Caco-2 (cell line): Measurements from ENCODE around the gene TEFM. TPM values are rescaled to one million over a fixed set of nuclear protein-coding genes. Genes with fewer than 3 reads are reported as not detected.
A peak's percentile ranks its signal among the peaks of the same experiment; 100 is the strongest.

ENCODE experiments used
- BruUV-seq: library from RNA; stranded (reverse); fragments of 400-500 nt; replicated peaks from 2 replicates; lab custom pipeline; 2021; lab: Mats Ljungman, UMichigan
- CTCF ChIA-PET: fragments of 300-600 bp; sonication (Branson Sonifier 250); formaldehyde crosslinking; loops from one replicate; lab custom pipeline; 2022; ENCODE audit warnings: antibody characterized with exemption; lab: Charles Lee
- POLR2A ChIA-PET: fragments of 300-600 bp; sonication (Branson Sonifier 250); formaldehyde crosslinking; loops from one replicate; lab custom pipeline; 2022; ENCODE audit warnings: antibody characterized with exemption; lab: Charles Lee
- DNase-seq, 2 experiments: peaks; one replicate each; pipeline versions ENCODE4 v3.0.0 to v3.0.0-alpha.2; 2020 to 2022
- H3K27me3 ChIP-seq: replicated peaks from 2 replicates; pipeline ENCODE4 v1.6.0; 2011; ENCODE audit warnings: low read length; ENCODE audit not compliant: control insufficient read depth, insufficient read depth
- H3K36me3 ChIP-seq: 2 replicates; pipeline ENCODE4 v1.5.1; 2011; ENCODE audit warnings: low read length; ENCODE audit not compliant: control insufficient read depth, insufficient read depth
- H3K4me1 ChIP-seq: fragments of 250-450 bp; sonication (Bioruptor Pico); 2 replicates; pipeline ENCODE4 v1.5.1; 2020; ENCODE audit warnings: mild to moderate bottlenecking
- H3K4me3 ChIP-seq: 2 replicates; pipeline ENCODE4 v1.5.1; 2011; ENCODE audit warnings: low read depth, mild to moderate bottlenecking, control low read depth, low read length
- H3K9me3 ChIP-seq: fragments of 250-450 bp; sonication (Bioruptor Pico); 2 replicates; pipeline ENCODE4 v1.5.1; 2020; ENCODE audit warnings: mild to moderate bottlenecking, moderate library complexity
- H3K27ac Mint-ChIP-seq: one replicate; pipeline ENCODE4 v1.8.0; 2022; ENCODE audit warnings: mixed read lengths; ENCODE audit not compliant: unreplicated experiment
- H3K27me3 Mint-ChIP-seq: one replicate; pipeline ENCODE4 v1.8.0; 2022; ENCODE audit warnings: mixed read lengths; ENCODE audit not compliant: insufficient read depth, unreplicated experiment
- H3K36me3 Mint-ChIP-seq: one replicate; pipeline ENCODE4 v1.8.0; 2022; ENCODE audit warnings: mild to moderate bottlenecking, mixed read lengths; ENCODE audit not compliant: insufficient read depth, unreplicated experiment
- H3K4me1 Mint-ChIP-seq: one replicate; pipeline ENCODE4 v1.8.0; 2022; ENCODE audit warnings: low read depth, mixed read lengths; ENCODE audit not compliant: unreplicated experiment
- H3K4me3 Mint-ChIP-seq: one replicate; pipeline ENCODE4 v1.8.0; 2022; ENCODE audit warnings: mild to moderate bottlenecking, moderate library complexity, mixed read lengths; ENCODE audit not compliant: unreplicated experiment
- H3K9me3 Mint-ChIP-seq: one replicate; pipeline ENCODE4 v1.8.0; 2022; ENCODE audit warnings: mixed read lengths; ENCODE audit not compliant: unreplicated experiment
- CTCF ChIP-seq, 2 experiments: fragments of 200-600 bp in 1 of 2; IDR thresholded peaks; 1 replicate in 1 of 2; 2 replicates in 1 of 2; pipeline versions ENCODE4 v1.5.1 to v1.8.0; 2011 to 2022; ENCODE audit warnings: antibody characterized with exemption in 1 of 2, control low read depth in 1 of 2, inconsistent platforms in 1 of 2, low read depth in 1 of 2, low read length in 1 of 2, mild to moderate bottlenecking in 1 of 2, moderate library complexity in 1 of 2; ENCODE audit not compliant: insufficient read depth in 1 of 2, severe bottlenecking in 1 of 2, unreplicated experiment in 1 of 2
- intact Hi-C: fragments of 100-400 bp; cut with micrococcal nuclease; formaldehyde crosslinking; loops from one replicate; pipeline ENCODE4 v1.10.0; 2022; ENCODE audit not compliant: unreplicated experiment
- total RNA-seq: library from RNA; stranded (reverse); gene quantifications from 2 replicates; pipeline ENCODE4 v1.2.3, GENCODE V29; 2022

The TEFM gene
- total RNA-seq, 1 experiment from 2014 or later = 16.8 TPM

GRCh38 chr17:30864636-30865035 lies 41.4 kb downstream of the TEFM start:
- no peak for TF ChIP-seq CTCF (IDR thresholded peaks at IDR 0.05; ENCODE audit: insufficient read depth in 1 of 2, low read depth in 1 of 2, low read length in 1 of 2, severe bottlenecking in 1 of 2, unreplicated experiment in 1 of 2)
- Mint-ChIP-seq H3K9me3 (no peaks in the 10 kb centered on the region), H3K4me3 (no peak overlapping the region), H3K4me1 (no peaks in the 10 kb centered on the region), H3K27me3 (no peaks in the 10 kb centered on the region), H3K27ac (no peak overlapping the region), H3K36me3 (peaks cover 77% of the 10 kb centered on the region)
- Histone ChIP-seq H3K36me3 (no peaks in the 10 kb centered on the region; the same call in 1 of the 2 replicates), H3K9me3 (no peaks in the 10 kb centered on the region), H3K27me3 (no peaks in the 10 kb centered on the region), H3K4me1 (no peaks in the 10 kb centered on the region), H3K4me3 (no peak overlapping the region)
- intact Hi-C loops = no loop called here
- DNase-seq = no peak
- BruUV-seq = no TSS peak
- POLR2A ChIA-PET = no interaction called here
- CTCF ChIA-PET = no interaction called here

- H3K36me3 ChIP-seq = no peaks in the 10 kb centered on the region
- no peaks in the 10 kb centered on the region for H3K9me3 ChIP-seq
- H3K4me1 Mint-ChIP-seq = no peaks in the 10 kb centered on the region
- H3K4me3 Mint-ChIP-seq = no peak overlapping the region
- DNase-seq = peak in 1 of 2 experiments; percentile 34
- no peak overlapping the region for H3K27ac Mint-ChIP-seq
- peaks cover 84% of the 10 kb centered on the region for H3K36me3 Mint-ChIP-seq
- no peaks in the 10 kb centered on the region for H3K4me1 ChIP-seq
- no peaks in the 10 kb centered on the region for H3K27me3 ChIP-seq
- BruUV-seq = no TSS peak
- intact Hi-C loops = no loop called here
- H3K9me3 Mint-ChIP-seq = no peaks in the 10 kb centered on the region
- H3K27me3 Mint-ChIP-seq = no peaks in the 10 kb centered on the region
- ChIA-PET POLR2A (interaction anchor here (1.0 kb wide), 1 partner anchor 34 kb away, joined by 5 read pairs; the partner anchor contains the start of gene CRLF3), CTCF (no interaction called here)
- H3K4me3 ChIP-seq = no peak overlapping the region
- TF ChIP-seq CTCF (IDR thresholded peaks at IDR 0.05; ENCODE audit: insufficient read depth in 1 of 2, low read depth in 1 of 2, low read length in 1 of 2, severe bottlenecking in 1 of 2, unreplicated experiment in 1 of 2) = no peak
Observed at GRCh38 chr17:30858556-30859250, 47.3 kb downstream of the TEFM start.

- H3K27me3 ChIP-seq = no peaks in the 10 kb centered on the region
- Mint-ChIP-seq H3K36me3 (peaks cover 60% of the 10 kb centered on the region), H3K27ac (no peak overlapping the region), H3K9me3 (no peaks in the 10 kb centered on the region), H3K27me3 (no peaks in the 10 kb centered on the region), H3K4me1 (no peaks in the 10 kb centered on the region), H3K4me3 (no peak overlapping the region)
- H3K4me1 ChIP-seq = no peaks in the 10 kb centered on the region
- POLR2A ChIA-PET = no interaction called here
- intact Hi-C loops = no loop called here
- CTCF ChIA-PET = no interaction called here
- no peak for TF ChIP-seq CTCF (IDR thresholded peaks at IDR 0.05; ENCODE audit: insufficient read depth in 1 of 2, low read depth in 1 of 2, low read length in 1 of 2, severe bottlenecking in 1 of 2, unreplicated experiment in 1 of 2)
- DNase-seq = no peak
- BruUV-seq = no TSS peak
- H3K9me3 ChIP-seq = no peaks in the 10 kb centered on the region
- H3K4me3 ChIP-seq = no peak overlapping the region
- peaks cover 2% of the 10 kb centered on the region; the same call in 1 of the 2 replicates for H3K36me3 ChIP-seq
Observed at GRCh38 chr17:30854146-30854545, 51.9 kb downstream of the TEFM start.

Other genes with a start within 250 kb of the TEFM start
- 16.3 and 17.6 TPM in 2 replicates for gene CRLF3, start 81.5 kb downstream of the TEFM start, total RNA-seq
- 20.2 and 21.8 TPM in 2 replicates for gene ATAD5, start 74.3 kb downstream of the TEFM start, total RNA-seq
- 1.8 and 3.1 TPM in 2 replicates for gene ADAP2, start 15.7 kb upstream of the TEFM start, total RNA-seq
- gene RNF135, start 64.8 kb upstream of the TEFM start, total RNA-seq = 0.64 TPM in 1 of 2 replicates, not detected in the other
- 62.4 and 69.5 TPM in 2 replicates for gene NF1, start 188.7 kb upstream of the TEFM start, total RNA-seq